ENCODE results near the gene SPTBN5.

SPTBN5 gene

GRCh38 chr15:41801850-41802455 is 91.9 kb downstream of the SPTBN5 start:
- no peak for DNase-seq (ENCODE audit: low spot score)

- no peak for DNase-seq (ENCODE audit: low spot score)
These were observed 92.7 kb downstream of the SPTBN5 start for GRCh38 chr15:41801185-41801584.

GRCh38 chr15:41799488-41799805 is 94.4 kb downstream of the SPTBN5 start:
- DNase-seq (ENCODE audit: low spot score) = no peak

GRCh38 chr15:41798607-41799487 is 95.0 kb downstream of the SPTBN5 start:
- no peak for DNase-seq (ENCODE audit: low spot score)
